ENCODE data around the gene DECR2.

DECR2 gene

GRCh38 chr16:359067-359763, 42.5 kb upstream of the DECR2 start:
- Histone ChIP-seq H3F3A (ENCODE audit: control insufficient read depth, insufficient read depth) (no peaks in the 10 kb centered on the region), H3K9me2 (replicated peaks; ENCODE audit: control insufficient read depth, low read length) (no peaks in the 10 kb centered on the region), H4K20me1 (ENCODE audit: control insufficient read depth, insufficient read depth, low read depth, low read length) (0 out of 2 replicates have a peak, but pooled peaks cover 5% of the 10 kb centered on the region), H3K4me2 (ENCODE audit: low read length) (no peak overlapping the region), H3K4me3 (ENCODE audit: low read length) (no peak overlapping the region), H3K79me2 (ENCODE audit: control insufficient read depth, low read length) (no peaks in the 10 kb centered on the region), H3K36me3 (ENCODE audit: control insufficient read depth, low read length) (no peaks in the 10 kb centered on the region), H3K9me3 (ENCODE audit: control insufficient read depth, insufficient read depth, low read length) (no peaks in the 10 kb centered on the region), H3K27ac (ENCODE audit: low read depth, low read length) (no peak overlapping the region), H3K27me3 (ENCODE audit: control insufficient read depth, low read length) (no peaks in the 10 kb centered on the region), H3K4me1 (ENCODE audit: control insufficient read depth, low read length) (no peaks in the 10 kb centered on the region)
- TF ChIP-seq CTCF (IDR thresholded peaks at IDR 0.05; ENCODE audit: low read depth, low read length, poor library complexity, severe bottlenecking): no peak
- TF ChIP-seq EZH2phosphoT487 (IDR thresholded peaks at IDR 0.05; ENCODE audit: borderline replicate concordance, low read length): no peak

DNA sequence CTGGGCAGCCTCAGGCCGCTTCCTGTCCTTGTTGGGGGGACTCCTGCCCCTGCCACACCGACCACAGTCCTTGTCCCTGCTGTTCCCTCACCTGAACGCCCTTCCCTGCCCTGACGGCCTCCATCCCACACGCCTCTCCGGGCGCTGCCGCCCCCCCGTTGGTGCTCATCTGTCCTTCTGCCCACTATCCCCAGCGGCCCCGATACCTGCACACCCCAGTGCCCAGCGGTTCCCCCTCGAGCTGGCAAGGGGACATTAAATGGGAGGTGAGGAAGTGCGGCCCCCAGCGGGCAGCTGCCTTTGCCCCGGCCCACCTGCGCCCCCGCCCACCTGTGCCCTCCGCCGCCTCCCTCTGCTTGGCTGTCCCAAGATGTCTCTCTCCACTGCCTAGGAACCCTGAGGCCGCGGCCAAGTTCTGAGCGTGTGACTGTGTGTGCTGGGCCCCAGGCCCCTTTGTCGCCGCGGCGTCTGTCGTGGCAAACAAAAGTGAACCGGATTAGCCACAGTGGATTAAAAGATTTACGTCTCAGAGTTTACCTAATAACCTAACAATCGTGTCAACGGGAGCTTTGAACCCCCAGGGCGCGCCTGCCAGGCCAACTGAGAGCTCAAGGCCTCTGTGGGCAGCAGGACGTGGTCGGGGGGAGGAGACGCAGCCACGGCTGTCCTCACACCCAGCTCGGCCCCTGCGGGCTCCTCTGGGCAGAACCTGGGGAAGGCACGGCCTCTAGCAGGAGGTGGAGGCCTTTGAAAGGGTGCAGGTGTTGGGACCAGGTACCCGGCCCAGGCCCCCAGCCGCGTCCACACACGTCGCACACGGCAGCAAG, 41.6 kb upstream of the DECR2 start:
- no peaks in the 10 kb centered on the region for H3K9me2 ChIP-seq (replicated peaks; ENCODE audit: control insufficient read depth, low read length)
- H3K4me3 ChIP-seq (ENCODE audit: low read length): no peak overlapping the region
- H3K27me3 ChIP-seq (ENCODE audit: control insufficient read depth, low read length): no peaks in the 10 kb centered on the region
- no peaks in the 10 kb centered on the region for H3K4me1 ChIP-seq (ENCODE audit: control insufficient read depth, low read length)
- H4K20me1 ChIP-seq (ENCODE audit: control insufficient read depth, insufficient read depth, low read depth, low read length): 0 out of 2 replicates have a peak, but pooled peaks cover 5% of the 10 kb centered on the region
- no peaks in the 10 kb centered on the region for H3K36me3 ChIP-seq (ENCODE audit: control insufficient read depth, low read length)
- no peaks in the 10 kb centered on the region for H3K9me3 ChIP-seq (ENCODE audit: control insufficient read depth, insufficient read depth, low read length)
- no peaks in the 10 kb centered on the region for H3K79me2 ChIP-seq (ENCODE audit: control insufficient read depth, low read length)
- H3K4me2 ChIP-seq (ENCODE audit: low read length): no peak overlapping the region
- H3F3A ChIP-seq (ENCODE audit: control insufficient read depth, insufficient read depth): no peaks in the 10 kb centered on the region
- H3K27ac ChIP-seq (ENCODE audit: low read depth, low read length): no peak overlapping the region
- TF ChIP-seq CTCF (IDR thresholded peaks at IDR 0.05; ENCODE audit: low read depth, low read length, poor library complexity, severe bottlenecking) (no peak), EZH2phosphoT487 (IDR thresholded peaks at IDR 0.05; ENCODE audit: borderline replicate concordance, low read length) (no peak)

GRCh38 chr16:360698-361336, 40.9 kb upstream of the DECR2 start:
- Histone ChIP-seq H3K27ac (ENCODE audit: low read depth, low read length) (no peak overlapping the region), H3K79me2 (ENCODE audit: control insufficient read depth, low read length) (no peaks in the 10 kb centered on the region), H3K9me2 (replicated peaks; ENCODE audit: control insufficient read depth, low read length) (no peaks in the 10 kb centered on the region), H3K4me3 (ENCODE audit: low read length) (no peak overlapping the region), H3K4me1 (ENCODE audit: control insufficient read depth, low read length) (no peaks in the 10 kb centered on the region), H4K20me1 (ENCODE audit: control insufficient read depth, insufficient read depth, low read depth, low read length) (0 out of 2 replicates have a peak, but pooled peaks cover 5% of the 10 kb centered on the region), H3K9me3 (ENCODE audit: control insufficient read depth, insufficient read depth, low read length) (no peaks in the 10 kb centered on the region), H3K27me3 (ENCODE audit: control insufficient read depth, low read length) (no peaks in the 10 kb centered on the region), H3K36me3 (ENCODE audit: control insufficient read depth, low read length) (no peaks in the 10 kb centered on the region), H3F3A (ENCODE audit: control insufficient read depth, insufficient read depth) (no peaks in the 10 kb centered on the region), H3K4me2 (ENCODE audit: low read length) (no peak overlapping the region)
- TF ChIP-seq EZH2phosphoT487 (IDR thresholded peaks at IDR 0.05; ENCODE audit: borderline replicate concordance, low read length): no peak
- no peak for TF ChIP-seq CTCF (IDR thresholded peaks at IDR 0.05; ENCODE audit: low read depth, low read length, poor library complexity, severe bottlenecking)
